ENCODE measurements around the gene TFDP2. TPM values are rescaled to one million over a fixed set of nuclear protein-coding genes. Genes with fewer than 3 reads are reported as not detected.
A peak's percentile ranks its signal among the peaks of the same experiment; 100 is the strongest.
"Not testable (repeated sequence)": the region's sequence is repeated elsewhere in the genome, so short reads cannot be mapped to it uniquely, and the experiment has no call there.

TFDP2 gene
- polyA plus RNA-seq, 4 donors, result 21.9 to 50.5 (median 31.9) TPM

- Histone ChIP-seq H3K4me1 (ENCODE audit: control insufficient read depth in 3 of 3, insufficient read depth in 2 of 3, low read depth in 1 of 3, low read length in 2 of 3) (peaks cover 0 to 2% (median 0%) of the 10 kb centered on the region in 3 donors), H3K9me3 (ENCODE audit: control insufficient read depth in 2 of 2, insufficient read depth in 1 of 2, low read depth in 1 of 2, low read length in 1 of 2) (no peaks in the 10 kb centered on the region), H3K36me3 (ENCODE audit: control insufficient read depth in 3 of 3, insufficient read depth in 2 of 3, low read depth in 1 of 3, low read length in 3 of 3) (peaks cover 0 to 25% (median 2%) of the 10 kb centered on the region in 3 donors), H3K27ac (ENCODE audit: low read depth in 1 of 3, low read length in 2 of 3) (no peak overlapping the region), H3K27me3 (ENCODE audit: control insufficient read depth in 3 of 3, insufficient read depth in 3 of 3, low read length in 3 of 3) (no peaks in the 10 kb centered on the region), H3K4me3 (ENCODE audit: low read depth in 1 of 3, low read length in 3 of 3) (no peak overlapping the region)
- no peak for DNase-seq
- WGBS, 3 donors, result 90 to 96% (median 93%) methylated on average over 5 of the region's 5 CpGs
- peak; percentile 15 for FAIRE-seq
Measured at GRCh38 chr3:141979050-141979671, 170.2 kb downstream of the TFDP2 start.

DNA sequence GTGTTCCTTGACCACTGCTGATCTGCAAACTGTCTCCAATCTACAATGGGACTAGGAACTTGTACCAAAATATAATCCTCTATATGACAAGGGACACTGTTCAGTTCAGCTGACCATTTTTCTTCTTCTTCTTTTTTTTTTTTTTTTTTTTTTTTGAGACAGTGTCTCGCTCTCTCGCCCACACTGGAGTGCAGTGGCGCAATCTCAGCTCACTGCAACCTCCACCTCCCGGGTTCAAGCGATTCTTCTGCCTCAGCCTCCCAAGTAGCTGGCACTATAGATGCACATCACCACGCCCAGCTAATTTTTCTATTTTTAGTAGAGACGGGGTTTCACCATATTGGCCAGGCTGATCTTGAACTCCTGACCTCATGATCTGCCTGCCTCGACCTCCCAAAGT lies 174.6 kb downstream of the TFDP2 start:
- FAIRE-seq; H3K4me1 ChIP-seq (ENCODE audit: control insufficient read depth in 3 of 3, insufficient read depth in 2 of 3, low read depth in 1 of 3, low read length in 2 of 3); H3K27me3 ChIP-seq (ENCODE audit: control insufficient read depth in 3 of 3, insufficient read depth in 3 of 3, low read length in 3 of 3); DNase-seq; H3K4me3 ChIP-seq (ENCODE audit: low read depth in 1 of 3, low read length in 3 of 3); H3K27ac ChIP-seq (ENCODE audit: low read depth in 1 of 3, low read length in 2 of 3); H3K9me3 ChIP-seq (ENCODE audit: control insufficient read depth in 2 of 2, insufficient read depth in 1 of 2, low read depth in 1 of 2, low read length in 1 of 2): not testable (repeated sequence)
- WGBS, 3 donors, result 94 to 96% (median 96%) methylated on average over 8 of the region's 8 CpGs
- H3K36me3 ChIP-seq (ENCODE audit: control insufficient read depth in 3 of 3, insufficient read depth in 2 of 3, low read depth in 1 of 3, low read length in 3 of 3), result peaks cover 0 to 31% (median 2%) of the 10 kb centered on the region in 3 donors

DNA sequence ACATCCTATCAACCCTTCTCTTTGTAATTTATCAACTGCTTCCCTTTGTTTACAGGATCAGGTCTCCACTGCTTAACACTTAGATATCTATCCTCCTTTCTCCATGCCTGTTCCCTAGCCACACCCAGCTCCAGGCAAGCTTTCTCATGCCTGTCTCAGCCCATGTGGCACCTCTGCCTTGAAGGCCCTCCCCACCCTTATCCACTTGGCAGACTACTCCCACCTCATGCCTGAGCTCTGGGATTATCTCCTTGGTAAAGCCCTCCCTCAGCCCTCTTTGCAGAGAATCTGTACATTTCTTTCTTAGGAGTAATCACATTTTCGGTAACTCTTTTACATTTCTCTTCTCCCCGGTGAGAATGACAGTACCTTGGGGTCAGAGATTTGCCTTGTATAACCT lies 176.9 kb downstream of the TFDP2 start:
- H3K4me3 ChIP-seq (ENCODE audit: low read depth in 1 of 3, low read length in 3 of 3), result no peak overlapping the region

DNA sequence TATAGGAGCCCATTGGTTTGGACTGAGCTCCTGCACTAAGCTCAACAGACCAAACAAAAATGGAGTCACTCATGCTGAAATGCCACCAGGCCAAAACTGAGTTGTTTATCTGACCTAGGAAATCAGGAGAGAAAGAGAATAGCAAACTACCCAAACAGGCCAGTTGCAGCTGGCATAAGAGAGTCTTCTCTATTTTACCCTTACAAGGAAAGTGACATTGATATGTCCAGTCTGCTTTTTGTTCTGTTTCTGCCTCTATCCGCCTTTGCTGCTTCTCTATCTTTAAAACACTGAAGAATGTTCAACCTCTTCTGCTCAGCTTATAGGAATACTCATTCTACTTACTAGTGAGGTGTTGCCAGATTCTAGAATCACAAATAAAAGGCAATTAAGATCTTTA lies 177.8 kb downstream of the TFDP2 start:
- Histone ChIP-seq H3K4me3 (ENCODE audit: low read depth in 1 of 3, low read length in 3 of 3) (no peak overlapping the region), H3K9me3 (ENCODE audit: control insufficient read depth in 2 of 2, insufficient read depth in 1 of 2, low read depth in 1 of 2, low read length in 1 of 2) (no peaks in the 10 kb centered on the region), H3K27me3 (ENCODE audit: control insufficient read depth in 3 of 3, insufficient read depth in 3 of 3, low read length in 3 of 3) (no peaks in the 10 kb centered on the region), H3K36me3 (ENCODE audit: control insufficient read depth in 3 of 3, insufficient read depth in 2 of 3, low read depth in 1 of 3, low read length in 3 of 3) (peaks cover 2 to 37% (median 2%) of the 10 kb centered on the region in 3 donors), H3K27ac (ENCODE audit: low read depth in 1 of 3, low read length in 2 of 3) (no peak overlapping the region), H3K4me1 (ENCODE audit: control insufficient read depth in 3 of 3, insufficient read depth in 2 of 3, low read depth in 1 of 3, low read length in 2 of 3) (no peaks in the 10 kb centered on the region)
- WGBS, 3 donors, result 95 to 100% (median 98%) methylated on average over 1 of the region's 1 CpG
- FAIRE-seq, result no peak
- DNase-seq, result no peak

More for the DNA sequence above, 176.9 kb downstream of the TFDP2 start:
- FAIRE-seq (no peak), DNase-seq (no peak)
- no peaks in the 10 kb centered on the region for H3K9me3 ChIP-seq (ENCODE audit: control insufficient read depth in 2 of 2, insufficient read depth in 1 of 2, low read depth in 1 of 2, low read length in 1 of 2)
- no peaks in the 10 kb centered on the region for H3K27me3 ChIP-seq (ENCODE audit: control insufficient read depth in 3 of 3, insufficient read depth in 3 of 3, low read length in 3 of 3)
- 90 to 98% (median 97%) methylated on average over 2 of the region's 2 CpGs for WGBS, 3 donors
- no peaks in the 10 kb centered on the region for H3K4me1 ChIP-seq (ENCODE audit: control insufficient read depth in 3 of 3, insufficient read depth in 2 of 3, low read depth in 1 of 3, low read length in 2 of 3)
- no peak overlapping the region for H3K27ac ChIP-seq (ENCODE audit: low read depth in 1 of 3, low read length in 2 of 3)
- H3K36me3 ChIP-seq (ENCODE audit: control insufficient read depth in 3 of 3, insufficient read depth in 2 of 3, low read depth in 1 of 3, low read length in 3 of 3), result peaks cover 1 to 34% (median 2%) of the 10 kb centered on the region in 3 donors

DNA sequence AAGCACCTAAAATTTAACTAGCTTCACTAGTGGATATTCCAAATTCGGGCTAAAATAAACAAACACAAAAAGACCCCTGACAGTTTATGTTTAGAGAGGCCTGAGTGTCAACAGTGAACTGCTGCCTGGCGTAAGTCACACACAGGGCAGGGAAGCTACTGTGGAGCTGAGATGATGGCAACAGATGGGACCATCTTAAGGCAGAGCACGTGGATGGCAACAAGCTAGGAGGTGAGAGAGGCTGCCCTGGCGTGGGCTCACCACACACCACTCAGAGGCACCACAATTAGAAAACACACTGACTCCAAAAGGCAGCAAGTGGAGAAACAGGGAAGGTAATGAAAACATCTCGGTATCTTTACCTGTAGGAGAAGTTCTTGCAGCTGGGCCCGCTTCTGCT lies 179.6 kb downstream of the TFDP2 start:
- Histone ChIP-seq H3K27ac (ENCODE audit: low read depth in 1 of 3, low read length in 2 of 3) (no peak overlapping the region), H3K27me3 (ENCODE audit: control insufficient read depth in 3 of 3, insufficient read depth in 3 of 3, low read length in 3 of 3) (no peaks in the 10 kb centered on the region), H3K4me1 (ENCODE audit: control insufficient read depth in 3 of 3, insufficient read depth in 2 of 3, low read depth in 1 of 3, low read length in 2 of 3) (no peaks in the 10 kb centered on the region), H3K4me3 (ENCODE audit: low read depth in 1 of 3, low read length in 3 of 3) (no peak overlapping the region), H3K36me3 (ENCODE audit: control insufficient read depth in 3 of 3, insufficient read depth in 2 of 3, low read depth in 1 of 3, low read length in 3 of 3) (peaks cover 2 to 31% (median 2%) of the 10 kb centered on the region in 3 donors), H3K9me3 (ENCODE audit: control insufficient read depth in 2 of 2, insufficient read depth in 1 of 2, low read depth in 1 of 2, low read length in 1 of 2) (no peaks in the 10 kb centered on the region)
- DNase-seq (no peak), FAIRE-seq (no peak)
- WGBS, 3 donors, result 85 to 93% (median 87%) methylated on average over 6 of the region's 6 CpGs

DNA sequence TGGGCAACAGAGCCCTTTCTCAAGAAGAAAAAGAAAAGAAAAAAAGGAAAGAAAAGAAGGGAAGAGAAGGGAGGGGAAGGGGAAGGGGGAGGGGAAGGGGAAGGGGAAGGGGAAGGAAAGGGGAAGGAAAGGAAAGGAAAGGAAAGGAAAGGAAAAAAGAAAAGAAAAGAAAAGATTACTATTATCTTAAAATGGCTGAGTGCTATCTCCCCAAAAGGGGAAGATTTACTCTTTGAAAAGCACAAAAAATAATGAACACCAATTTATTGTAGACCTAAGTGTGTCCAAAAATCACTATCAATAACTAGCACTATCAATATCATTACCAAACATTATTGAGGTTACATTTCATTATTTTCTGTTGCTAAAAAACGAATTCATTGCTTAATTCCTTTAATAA lies 183.9 kb downstream of the TFDP2 start:
- H3K27ac ChIP-seq (ENCODE audit: low read depth in 1 of 3, low read length in 2 of 3), result no peak overlapping the region
- no peak overlapping the region for H3K4me3 ChIP-seq (ENCODE audit: low read depth in 1 of 3, low read length in 3 of 3)
- DNase-seq (no peak), FAIRE-seq (no peak)
- 81 to 91% (median 88%) methylated on average over 1 of the region's 1 CpG for WGBS, 3 donors
- H3K4me1 ChIP-seq (ENCODE audit: control insufficient read depth in 3 of 3, insufficient read depth in 2 of 3, low read depth in 1 of 3, low read length in 2 of 3), result no peaks in the 10 kb centered on the region
- H3K36me3 ChIP-seq (ENCODE audit: control insufficient read depth in 3 of 3, insufficient read depth in 2 of 3, low read depth in 1 of 3, low read length in 3 of 3), result peaks cover 2 to 48% (median 5%) of the 10 kb centered on the region in 3 donors
- H3K9me3 ChIP-seq (ENCODE audit: control insufficient read depth in 2 of 2, insufficient read depth in 1 of 2, low read depth in 1 of 2, low read length in 1 of 2), result no peaks in the 10 kb centered on the region
- no peaks in the 10 kb centered on the region for H3K27me3 ChIP-seq (ENCODE audit: control insufficient read depth in 3 of 3, insufficient read depth in 3 of 3, low read length in 3 of 3)

GRCh38 chr3:141963301-141963700 lies 186.0 kb downstream of the TFDP2 start:
- H3K27me3 ChIP-seq (ENCODE audit: control insufficient read depth in 3 of 3, insufficient read depth in 3 of 3, low read length in 3 of 3), result no peaks in the 10 kb centered on the region
- FAIRE-seq, result no peak
- no peak overlapping the region for H3K27ac ChIP-seq (ENCODE audit: low read depth in 1 of 3, low read length in 2 of 3)
- DNase-seq, result no peak
- WGBS, 3 donors, result 94 to 95% (median 94%) methylated on average over 4 of the region's 4 CpGs
- no peaks in the 10 kb centered on the region for H3K4me1 ChIP-seq (ENCODE audit: control insufficient read depth in 3 of 3, insufficient read depth in 2 of 3, low read depth in 1 of 3, low read length in 2 of 3)
- no peaks in the 10 kb centered on the region for H3K9me3 ChIP-seq (ENCODE audit: control insufficient read depth in 2 of 2, insufficient read depth in 1 of 2, low read depth in 1 of 2, low read length in 1 of 2)
- peaks cover 2 to 51% (median 9%) of the 10 kb centered on the region in 3 donors for H3K36me3 ChIP-seq (ENCODE audit: control insufficient read depth in 3 of 3, insufficient read depth in 2 of 3, low read depth in 1 of 3, low read length in 3 of 3)
- H3K4me3 ChIP-seq (ENCODE audit: low read depth in 1 of 3, low read length in 3 of 3), result no peak overlapping the region

DNA sequence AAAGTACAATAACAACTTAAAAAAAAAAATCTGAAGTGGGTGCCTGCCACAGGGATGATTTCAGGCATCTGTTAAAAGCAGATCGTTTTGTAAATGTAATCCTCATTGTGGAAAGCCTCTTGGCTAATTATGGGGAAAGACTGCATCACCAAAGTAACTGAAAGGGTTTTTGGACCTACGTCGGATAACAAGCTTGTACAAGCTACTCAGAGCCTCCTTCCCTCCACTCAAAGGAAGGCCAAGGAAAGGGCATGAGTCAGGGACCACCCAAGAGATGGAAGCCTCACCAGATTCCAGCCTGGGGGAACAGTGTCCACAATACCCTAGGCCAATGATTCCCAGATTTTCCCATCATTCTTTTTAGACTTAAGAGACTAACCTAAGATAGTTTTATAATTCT lies 188.6 kb downstream of the TFDP2 start:
- H3K9me3 ChIP-seq (ENCODE audit: control insufficient read depth in 2 of 2, insufficient read depth in 1 of 2, low read depth in 1 of 2, low read length in 1 of 2), result no peaks in the 10 kb centered on the region
- H3K36me3 ChIP-seq (ENCODE audit: control insufficient read depth in 3 of 3, insufficient read depth in 2 of 3, low read depth in 1 of 3, low read length in 3 of 3), result peaks cover 3 to 52% (median 9%) of the 10 kb centered on the region in 3 donors
- H3K27me3 ChIP-seq (ENCODE audit: control insufficient read depth in 3 of 3, insufficient read depth in 3 of 3, low read length in 3 of 3), result no peaks in the 10 kb centered on the region
- DNase-seq (no peak), FAIRE-seq (no peak)
- H3K4me3 ChIP-seq (ENCODE audit: low read depth in 1 of 3, low read length in 3 of 3), result no peak overlapping the region
- no peaks in the 10 kb centered on the region for H3K4me1 ChIP-seq (ENCODE audit: control insufficient read depth in 3 of 3, insufficient read depth in 2 of 3, low read depth in 1 of 3, low read length in 2 of 3)
- no peak overlapping the region for H3K27ac ChIP-seq (ENCODE audit: low read depth in 1 of 3, low read length in 2 of 3)
- 71 to 81% (median 80%) methylated on average over 3 of the region's 3 CpGs for WGBS, 3 donors
